GM13977 (cell line): ENCODE results near the gene FLYWCH1.
"Not testable (repeated sequence)": the region's sequence is repeated elsewhere in the genome, so short reads cannot be mapped to it uniquely, and the experiment has no call there.

Experiments
- DNase-seq: peaks from one replicate; pipeline ENCODE4 v3.0.0; 2012; ENCODE audit warnings: low spot score
- CTCF ChIP-seq: IDR thresholded peaks from 2 replicates; pipeline ENCODE4 v1.5.1; 2012; ENCODE audit warnings: mild to moderate bottlenecking, control low read depth; ENCODE audit not compliant: insufficient read depth; ENCODE audit errors: extremely low read depth, missing control alignments
- in situ Hi-C: fragments of 300-500 bp; cut with MboI; formaldehyde crosslinking; loops from one replicate; pipeline ENCODE4 v1.12.0; 2022; ENCODE audit warnings: low sequenced_read_pairs, low pct_unique_long_range_greater_than_20kb, mixed read lengths, inconsistent platforms; ENCODE audit not compliant: unreplicated experiment

Gene FLYWCH1

GRCh38 chr16:2942045-2942444, 30.3 kb downstream of the FLYWCH1 start:
- in situ Hi-C loops: no loop called here
- no peak for TF ChIP-seq CTCF
- DNase-seq: no peak

GRCh38 chr16:2943716-2944115, 32.0 kb downstream of the FLYWCH1 start:
- DNase-seq, in situ Hi-C loops: not testable (repeated sequence)

- in situ Hi-C loops: no loop called here
- no peak for DNase-seq
- no peak for TF ChIP-seq CTCF
Observed at GRCh38 chr16:2946649-2947048, 34.9 kb downstream of the FLYWCH1 start.

GRCh38 chr16:2948807-2949704, 37.3 kb downstream of the FLYWCH1 start:
- no peak for DNase-seq
- TF ChIP-seq CTCF: no peak
- in situ Hi-C loops: no loop called here

- DNase-seq: no peak
- in situ Hi-C loops: no loop called here
- TF ChIP-seq CTCF: no peak
Observed at GRCh38 chr16:2949705-2950352, 38.1 kb downstream of the FLYWCH1 start.

- TF ChIP-seq CTCF: no peak
- no peak for DNase-seq
- in situ Hi-C loops: no loop called here
Observed at GRCh38 chr16:2950353-2950724, 38.6 kb downstream of the FLYWCH1 start.

- TF ChIP-seq CTCF: no peak
- in situ Hi-C loops: no loop called here
- no peak for DNase-seq
Observed at GRCh38 chr16:2950773-2951172, 39.0 kb downstream of the FLYWCH1 start.
